Nephron (organoid): Measurements from ENCODE around the gene NDUFB10.
A peak's percentile ranks its signal among the peaks of the same experiment; 100 is the strongest.

Source experiments
- H3K27ac Mint-ChIP-seq, 3 experiments: 2 replicates each; pipeline ENCODE4 v1.8.0; 2020; ENCODE audit warnings: mixed read lengths in 3 of 3, mild to moderate bottlenecking in 2 of 3, moderate library complexity in 1 of 3
- H3K27me3 Mint-ChIP-seq: 2 replicates; pipeline ENCODE4 v1.8.0; 2021; ENCODE audit warnings: low read depth, mild to moderate bottlenecking, moderate library complexity, mixed read lengths
- H3K36me3 Mint-ChIP-seq: 2 replicates; pipeline ENCODE4 v1.8.0; 2020; ENCODE audit warnings: low read depth, mixed read lengths
- H3K4me1 Mint-ChIP-seq: 2 replicates; pipeline ENCODE4 v1.8.0; 2020; ENCODE audit warnings: mixed read lengths
- H3K4me3 Mint-ChIP-seq, 3 experiments: 2 replicates each; pipeline ENCODE4 v1.8.0; 2020; ENCODE audit warnings: mild to moderate bottlenecking in 3 of 3, mixed read lengths in 3 of 3, moderate library complexity in 2 of 3
- H3K9me3 Mint-ChIP-seq: 2 replicates; pipeline ENCODE4 v1.8.0; 2020; ENCODE audit warnings: mixed read lengths
- TF ChIP-seq, protein P1 (sequence below), 3 experiments: fragments of 200-600 bp; sonication (generic); IDR thresholded peaks; one replicate each; pipeline ENCODE4 v1.5.0; 2021; ENCODE audit warnings: antibody characterized with exemption in 3 of 3; ENCODE audit not compliant: unreplicated experiment in 3 of 3

The NDUFB10 gene

DNA sequence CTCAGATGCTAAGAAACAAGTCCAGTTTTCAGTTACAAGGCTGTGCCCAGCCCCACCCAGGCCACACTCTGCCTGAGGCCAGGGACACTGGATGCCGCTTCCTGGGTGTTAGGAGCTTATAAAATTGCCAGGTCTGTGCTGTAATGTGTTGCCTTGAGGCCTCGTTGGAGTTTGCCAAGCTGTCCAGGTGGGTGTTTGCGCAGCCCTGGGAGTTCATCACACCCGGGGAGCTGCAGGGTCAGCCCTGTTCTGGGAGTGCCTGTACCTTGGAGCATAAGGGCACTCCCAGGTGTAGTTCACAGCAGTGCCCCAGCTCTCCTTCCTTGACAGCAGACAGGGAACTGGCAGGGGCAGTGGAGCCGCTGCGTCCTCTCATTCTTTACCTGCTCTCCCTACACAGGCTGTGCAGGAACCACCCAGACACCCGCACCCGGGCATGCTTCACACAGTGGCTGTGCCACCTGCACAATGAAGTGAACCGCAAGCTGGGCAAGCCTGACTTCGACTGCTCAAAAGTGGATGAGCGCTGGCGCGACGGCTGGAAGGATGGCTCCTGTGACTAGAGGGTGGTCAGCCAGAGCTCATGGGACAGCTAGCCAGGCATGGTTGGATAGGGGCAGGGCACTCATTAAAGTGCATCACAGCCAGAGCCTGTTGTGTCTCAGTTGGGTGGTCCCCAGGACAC is 26.3 kb downstream of the NDUFB10 start:
- H3K4me1 Mint-ChIP-seq: peaks cover 34% of the 10 kb centered on the region
- H3K36me3 Mint-ChIP-seq: peaks cover 13% of the 10 kb centered on the region
- H3K27me3 Mint-ChIP-seq: peaks cover 60% of the 10 kb centered on the region
- peak overlapping the region in 1 of 3 experiments; percentile 88 for H3K27ac Mint-ChIP-seq
- H3K4me3 Mint-ChIP-seq: peak overlapping the region; percentile 87 to 88 (median 87)
- TF ChIP-seq, protein P1, sequence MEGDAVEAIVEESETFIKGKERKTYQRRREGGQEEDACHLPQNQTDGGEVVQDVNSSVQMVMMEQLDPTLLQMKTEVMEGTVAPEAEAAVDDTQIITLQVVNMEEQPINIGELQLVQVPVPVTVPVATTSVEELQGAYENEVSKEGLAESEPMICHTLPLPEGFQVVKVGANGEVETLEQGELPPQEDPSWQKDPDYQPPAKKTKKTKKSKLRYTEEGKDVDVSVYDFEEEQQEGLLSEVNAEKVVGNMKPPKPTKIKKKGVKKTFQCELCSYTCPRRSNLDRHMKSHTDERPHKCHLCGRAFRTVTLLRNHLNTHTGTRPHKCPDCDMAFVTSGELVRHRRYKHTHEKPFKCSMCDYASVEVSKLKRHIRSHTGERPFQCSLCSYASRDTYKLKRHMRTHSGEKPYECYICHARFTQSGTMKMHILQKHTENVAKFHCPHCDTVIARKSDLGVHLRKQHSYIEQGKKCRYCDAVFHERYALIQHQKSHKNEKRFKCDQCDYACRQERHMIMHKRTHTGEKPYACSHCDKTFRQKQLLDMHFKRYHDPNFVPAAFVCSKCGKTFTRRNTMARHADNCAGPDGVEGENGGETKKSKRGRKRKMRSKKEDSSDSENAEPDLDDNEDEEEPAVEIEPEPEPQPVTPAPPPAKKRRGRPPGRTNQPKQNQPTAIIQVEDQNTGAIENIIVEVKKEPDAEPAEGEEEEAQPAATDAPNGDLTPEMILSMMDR (IDR thresholded peaks at IDR 0.05; ENCODE audit: unreplicated experiment in 3 of 3): no peak
- no peaks in the 10 kb centered on the region for H3K9me3 Mint-ChIP-seq

DNA sequence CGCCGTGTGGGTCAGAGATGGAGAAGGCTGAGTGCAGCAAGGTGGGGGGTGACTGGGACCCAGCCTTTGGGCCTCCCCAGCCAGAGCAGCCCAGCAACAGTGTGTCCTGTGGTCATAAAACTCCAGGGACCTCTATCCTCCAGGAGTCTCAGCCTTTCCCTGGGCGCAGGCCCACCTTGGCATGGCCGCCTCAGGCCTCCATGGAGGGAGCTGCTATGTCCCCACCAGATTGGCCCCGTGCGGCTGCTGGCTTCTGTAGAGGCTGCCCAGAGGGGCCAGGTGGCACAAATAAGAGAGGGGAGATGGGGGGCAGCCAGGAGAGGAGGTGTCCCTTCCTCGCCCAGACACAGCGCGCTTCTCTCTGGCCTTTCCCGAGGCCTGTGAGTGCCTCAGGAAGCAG is 27.9 kb downstream of the NDUFB10 start:
- peaks cover 60% of the 10 kb centered on the region for H3K27me3 Mint-ChIP-seq
- TF ChIP-seq, protein P1 (IDR thresholded peaks at IDR 0.05; ENCODE audit: unreplicated experiment in 3 of 3): no peak
- H3K4me3 Mint-ChIP-seq: peak overlapping the region in 2 of 3 experiments; percentile 41 to 64
- H3K27ac Mint-ChIP-seq: no peak overlapping the region
- peaks cover 25% of the 10 kb centered on the region for H3K4me1 Mint-ChIP-seq
- H3K9me3 Mint-ChIP-seq: no peaks in the 10 kb centered on the region
- H3K36me3 Mint-ChIP-seq: peaks cover 13% of the 10 kb centered on the region

DNA sequence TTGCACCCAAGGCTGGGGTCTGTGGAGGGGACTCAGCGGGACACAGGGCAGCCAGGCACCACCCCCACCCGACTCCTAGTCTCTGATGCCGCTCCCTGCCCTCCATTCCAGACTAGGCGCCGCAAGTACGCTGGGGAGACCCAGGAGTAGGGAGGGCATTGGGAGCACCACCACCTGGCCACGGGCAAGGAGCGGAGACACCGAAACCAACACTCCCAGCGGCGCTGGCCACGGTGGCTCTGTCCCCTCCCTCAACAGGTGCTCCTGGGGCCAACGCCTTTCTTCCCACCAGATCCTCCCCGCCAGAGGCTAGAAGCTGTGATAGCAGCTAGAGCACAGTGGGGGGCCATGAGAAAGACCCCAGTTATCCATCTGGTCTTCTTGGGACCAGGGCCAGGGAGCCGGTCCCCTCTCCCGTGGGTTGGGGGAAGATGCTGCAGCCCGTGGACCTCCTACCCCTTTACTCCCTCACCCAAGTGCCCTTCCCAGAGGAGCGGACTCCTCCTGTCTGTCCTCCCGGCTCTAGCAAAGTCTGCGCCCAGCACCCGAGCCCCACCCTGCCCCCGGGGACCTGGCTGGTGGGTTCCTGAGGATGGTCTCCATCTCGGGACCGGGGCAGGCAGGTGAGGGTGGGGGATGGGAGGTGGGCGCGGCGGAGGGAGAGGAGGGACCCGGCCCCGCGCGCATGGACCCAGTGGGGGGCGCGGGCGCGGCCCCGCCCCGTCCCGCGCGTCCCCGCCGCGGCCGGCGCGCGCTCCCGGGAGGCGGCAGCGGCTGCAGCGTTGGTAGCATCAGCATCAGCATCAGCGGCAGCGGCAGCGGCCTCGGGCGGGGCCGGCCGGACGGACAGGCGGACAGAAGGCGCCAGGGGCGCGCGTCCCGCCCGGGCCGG is 30.1 kb downstream of the NDUFB10 start, which contains the start of gene SYNGR3:
TSS of gene SYNGR3 (plus strand) at position 762 of the 892 bp plus-strand sequence. CDS start 133 bp downstream, outside the sequence.
- Mint-ChIP-seq H3K27ac (peak within 1 kb of the TSS in 1 of 3 experiments; percentile 71), H3K9me3 (no peaks in the 10 kb centered on the region), H3K27me3 (peaks cover 62% of the 10 kb centered on the region), H3K36me3 (peaks cover 13% of the 10 kb centered on the region), H3K4me3 (peak within 1 kb of the TSS; percentile 75 to 79 (median 76)), H3K4me1 (peaks cover 15% of the 10 kb centered on the region)
- TF ChIP-seq, protein P1 (IDR thresholded peaks at IDR 0.05; ENCODE audit: unreplicated experiment in 3 of 3): no peak

DNA sequence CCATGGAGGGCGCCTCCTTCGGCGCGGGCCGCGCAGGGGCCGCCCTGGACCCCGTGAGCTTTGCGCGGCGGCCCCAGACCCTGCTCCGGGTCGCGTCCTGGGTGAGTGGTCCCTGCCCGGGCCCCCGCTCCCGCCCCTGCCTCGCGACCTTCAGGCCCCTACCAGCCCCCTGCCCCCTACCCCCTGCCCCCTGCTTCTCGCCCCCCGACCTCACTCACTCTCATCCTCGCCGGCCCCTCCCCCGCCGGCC is 30.7 kb downstream of the NDUFB10 start:
- H3K27ac Mint-ChIP-seq: no peak overlapping the region
- no peaks in the 10 kb centered on the region for H3K9me3 Mint-ChIP-seq
- H3K36me3 Mint-ChIP-seq: peaks cover 13% of the 10 kb centered on the region
- peaks cover 62% of the 10 kb centered on the region for H3K27me3 Mint-ChIP-seq
- no peak overlapping the region for H3K4me3 Mint-ChIP-seq
- peaks cover 10% of the 10 kb centered on the region for H3K4me1 Mint-ChIP-seq
- TF ChIP-seq, protein P1 (IDR thresholded peaks at IDR 0.05; ENCODE audit: unreplicated experiment in 3 of 3): no peak

DNA sequence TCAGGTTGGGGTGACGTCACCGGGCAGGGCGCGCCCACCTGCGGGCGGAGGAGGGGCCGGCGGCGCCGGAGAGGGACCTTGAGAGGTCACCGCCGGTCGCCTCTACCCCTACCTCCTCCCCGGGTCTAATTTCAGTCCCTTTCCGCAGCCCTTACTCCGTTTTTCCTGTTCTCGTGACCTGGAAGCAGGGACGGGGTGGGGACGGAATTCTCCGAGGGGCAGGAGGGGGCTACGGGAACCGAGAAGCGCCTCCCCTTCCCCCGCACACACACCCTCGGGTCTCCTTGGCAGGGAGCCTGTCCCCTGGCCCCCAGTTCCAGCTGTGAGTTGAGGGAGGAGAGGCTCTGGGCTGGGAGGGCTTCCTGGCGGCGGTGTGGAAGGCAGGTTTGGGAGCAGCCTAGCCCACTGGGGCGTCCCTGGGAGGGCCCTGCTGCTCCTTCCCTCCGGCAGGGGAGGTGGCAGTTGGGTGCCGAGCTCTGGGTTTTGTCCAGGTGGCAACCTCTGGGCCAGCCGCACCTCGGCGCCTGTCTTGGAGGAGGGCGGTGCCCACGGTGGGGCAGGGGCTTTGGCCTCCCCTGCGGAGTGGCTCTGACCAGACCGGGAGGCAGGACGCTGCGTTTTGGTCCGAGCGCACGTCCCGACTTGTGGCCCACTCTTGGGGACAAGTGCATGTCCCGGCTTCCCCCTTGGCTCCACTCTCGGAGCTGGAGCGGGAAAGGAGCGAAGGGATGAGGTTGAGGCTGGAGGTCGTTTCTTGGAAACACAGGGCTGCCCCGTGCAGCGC is 31.2 kb downstream of the NDUFB10 start:
- TF ChIP-seq, protein P1 (IDR thresholded peaks at IDR 0.05; ENCODE audit: unreplicated experiment in 3 of 3): no peak
- peaks cover 9% of the 10 kb centered on the region for H3K4me1 Mint-ChIP-seq

More for the DNA sequence above, 31.2 kb downstream of the NDUFB10 start:
- Mint-ChIP-seq H3K4me3 (peak overlapping the region in 2 of 3 experiments; percentile 56 to 79), H3K27ac (no peak overlapping the region), H3K9me3 (no peaks in the 10 kb centered on the region), H3K36me3 (peaks cover 16% of the 10 kb centered on the region), H3K27me3 (peaks cover 66% of the 10 kb centered on the region)
